ENCODE measurements around the gene SLC48A1. TPM values are rescaled to one million over a fixed set of nuclear protein-coding genes. Genes with fewer than 3 reads are reported as not detected.
A peak's percentile ranks its signal among the peaks of the same experiment; 100 is the strongest.

SLC48A1 gene
- polyA plus RNA-seq, 2 donors: 17.7 to 20.6 TPM

DNA sequence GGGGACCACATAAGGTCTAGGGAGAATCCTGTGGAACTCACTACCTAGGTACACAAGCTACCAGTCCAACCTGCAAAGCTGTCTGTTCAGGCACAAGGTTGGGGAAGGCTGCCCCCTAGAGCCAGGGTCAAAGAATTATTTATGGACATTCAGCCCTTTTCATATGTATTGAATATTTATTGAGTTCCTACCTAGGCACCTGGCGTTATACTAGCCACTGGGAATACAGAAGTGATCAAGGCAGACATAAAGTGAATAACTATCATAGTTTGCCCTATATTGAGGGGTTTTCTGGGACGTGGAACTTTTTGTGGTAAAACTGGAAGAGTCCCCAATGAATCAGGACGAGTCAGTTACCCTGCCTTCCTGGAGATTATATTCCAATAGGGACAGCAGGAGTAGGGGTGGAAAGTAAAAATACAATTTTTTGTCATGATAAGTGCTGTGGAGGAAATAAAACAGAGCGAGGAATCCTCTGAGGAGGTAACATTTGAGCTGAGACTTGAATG, 5.8 kb upstream of the SLC48A1 start:
- H3K4me1 ChIP-seq (ENCODE audit: control insufficient read depth in 2 of 2, insufficient read depth in 2 of 2, low read length in 1 of 2): peaks cover 0 to 9% of the 10 kb centered on the region in 2 donors
- 36 to 46% methylated on average over 4 of the region's 4 CpGs for WGBS, 2 donors
- no peak overlapping the region for H3K27ac ChIP-seq (ENCODE audit: low read depth in 2 of 2, low read length in 1 of 2)

DNA sequence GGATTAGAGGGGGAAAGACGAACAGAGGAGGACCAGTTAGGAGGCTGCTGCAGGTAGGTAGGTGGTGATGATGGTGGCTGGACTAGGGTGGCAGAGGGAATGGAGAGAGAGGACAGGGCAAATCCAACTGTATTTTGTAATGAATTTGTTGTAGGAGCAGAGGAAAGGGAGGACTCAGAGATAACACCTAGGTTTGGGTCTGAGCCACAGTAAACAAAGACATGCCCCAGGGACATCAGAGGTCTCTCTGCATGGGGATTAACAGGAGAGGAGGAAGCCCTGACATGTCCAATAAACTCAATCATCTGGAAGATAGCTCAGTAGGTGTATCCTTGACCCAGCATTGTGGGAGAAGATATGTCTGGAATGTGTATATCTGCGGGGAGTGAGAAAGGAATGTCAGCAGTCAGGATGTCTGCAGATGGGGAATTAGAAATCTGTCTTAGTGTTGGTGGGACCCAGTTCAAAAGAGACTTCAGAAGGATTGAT, 4.7 kb upstream of the SLC48A1 start:
- no peaks in the 10 kb centered on the region for H3K36me3 ChIP-seq (ENCODE audit: control insufficient read depth in 2 of 2, insufficient read depth in 2 of 2, low read length in 1 of 2)
- peaks cover 0 to 7% of the 10 kb centered on the region in 2 donors for H3K4me1 ChIP-seq (ENCODE audit: control insufficient read depth in 2 of 2, insufficient read depth in 2 of 2, low read length in 1 of 2)
- H3K9me3 ChIP-seq (ENCODE audit: control insufficient read depth in 2 of 2, insufficient read depth in 1 of 2, low read depth in 1 of 2, low read length in 1 of 2): no peaks in the 10 kb centered on the region
- H3K27me3 ChIP-seq (ENCODE audit: control insufficient read depth in 1 of 2, insufficient read depth in 2 of 2, low read length in 2 of 2): no peaks in the 10 kb centered on the region
- H3K27ac ChIP-seq (ENCODE audit: low read depth in 2 of 2, low read length in 1 of 2): no peak overlapping the region
- H3K4me3 ChIP-seq (ENCODE audit: low read depth in 1 of 2, low read length in 2 of 2): no peak overlapping the region
- WGBS, 2 donors: 34 to 42% methylated on average over 2 of the region's 2 CpGs

More for the DNA sequence above, 5.8 kb upstream of the SLC48A1 start:
- H3K27me3 ChIP-seq (ENCODE audit: control insufficient read depth in 1 of 2, insufficient read depth in 2 of 2, low read length in 2 of 2): no peaks in the 10 kb centered on the region
- no peaks in the 10 kb centered on the region for H3K9me3 ChIP-seq (ENCODE audit: control insufficient read depth in 2 of 2, insufficient read depth in 1 of 2, low read depth in 1 of 2, low read length in 1 of 2)
- no peaks in the 10 kb centered on the region for H3K36me3 ChIP-seq (ENCODE audit: control insufficient read depth in 2 of 2, insufficient read depth in 2 of 2, low read length in 1 of 2)
- H3K4me3 ChIP-seq (ENCODE audit: low read depth in 1 of 2, low read length in 2 of 2): no peak overlapping the region

DNA sequence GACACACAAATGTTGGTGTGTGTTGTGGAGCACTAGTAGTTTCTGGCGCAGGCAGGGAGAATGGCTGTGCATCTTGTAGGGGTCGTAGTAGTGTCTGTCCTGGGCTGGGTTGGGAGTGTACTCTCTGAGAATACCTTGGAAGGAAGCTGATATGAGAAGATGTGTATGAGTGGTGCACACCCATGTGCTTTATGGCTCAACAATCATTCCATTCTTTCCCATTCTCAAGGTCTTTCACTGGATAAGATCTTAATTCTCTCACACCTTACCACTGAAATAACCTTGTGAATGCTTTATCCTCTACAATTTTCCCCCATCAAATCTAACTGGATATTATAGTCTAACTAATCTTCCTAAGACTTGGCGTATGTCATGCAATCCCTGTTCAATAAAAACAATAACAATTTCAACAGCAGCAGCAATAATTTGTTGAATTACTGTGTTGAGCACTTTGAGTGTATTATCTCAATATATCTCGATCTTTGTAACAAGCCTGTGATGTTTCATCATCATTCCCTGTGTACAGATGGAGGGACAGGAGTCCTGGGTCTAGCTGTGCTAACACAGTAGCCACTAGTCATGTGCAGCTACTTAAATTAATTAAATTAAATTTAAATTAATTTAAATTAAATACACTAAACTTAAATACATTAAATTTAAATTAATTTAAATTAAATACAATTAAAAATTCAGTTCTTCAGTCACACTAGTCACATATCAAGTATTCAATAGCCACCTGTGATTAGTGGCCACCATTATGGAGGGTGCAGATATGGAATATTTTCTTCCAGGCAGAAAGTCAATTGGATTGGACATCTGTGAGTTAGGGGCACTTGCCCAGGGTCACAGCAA, 3.6 kb upstream of the SLC48A1 start:
- Histone ChIP-seq H3K27me3 (ENCODE audit: control insufficient read depth in 1 of 2, insufficient read depth in 2 of 2, low read length in 2 of 2) (no peaks in the 10 kb centered on the region), H3K27ac (ENCODE audit: low read depth in 2 of 2, low read length in 1 of 2) (no peak overlapping the region), H3K9me3 (ENCODE audit: control insufficient read depth in 2 of 2, insufficient read depth in 1 of 2, low read depth in 1 of 2, low read length in 1 of 2) (no peaks in the 10 kb centered on the region), H3K4me3 (ENCODE audit: low read depth in 1 of 2, low read length in 2 of 2) (no peak overlapping the region), H3K36me3 (ENCODE audit: control insufficient read depth in 2 of 2, insufficient read depth in 2 of 2, low read length in 1 of 2) (no peaks in the 10 kb centered on the region), H3K4me1 (ENCODE audit: control insufficient read depth in 2 of 2, insufficient read depth in 2 of 2, low read length in 1 of 2) (peaks cover 0 to under 1% of the 10 kb centered on the region in 2 donors)
- WGBS, 2 donors: 75 to 91% methylated on average over 4 of the region's 4 CpGs

DNA sequence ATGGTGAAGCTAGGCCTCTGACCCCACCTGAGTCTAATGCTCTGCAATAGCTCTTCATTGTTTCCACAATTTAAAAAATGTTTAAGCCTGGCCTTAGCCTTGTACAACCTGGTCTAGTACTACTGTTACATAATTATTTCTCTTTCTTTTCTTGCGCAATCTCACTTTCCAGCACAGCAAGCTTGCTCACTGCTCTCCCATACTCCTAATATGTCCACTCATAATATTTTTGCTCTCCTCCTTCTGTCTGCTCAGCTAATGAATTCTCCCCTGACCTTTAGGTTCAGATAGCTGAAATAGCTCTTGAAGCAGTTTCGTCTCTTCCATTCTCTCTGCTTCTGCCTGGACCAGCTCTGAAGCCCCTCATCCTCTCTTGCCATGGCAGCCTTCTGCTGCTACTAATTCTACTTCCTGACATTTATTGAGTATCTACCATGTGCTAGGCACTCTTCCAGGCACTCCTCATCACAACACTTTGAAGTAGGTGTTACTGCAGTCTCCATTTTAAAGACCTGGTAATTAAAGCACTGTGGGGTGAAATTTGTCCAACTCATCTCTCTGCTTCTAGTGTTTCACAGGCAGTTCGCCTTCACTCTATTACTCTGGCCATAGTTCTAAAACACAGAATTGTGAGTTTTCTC, 2.8 kb upstream of the SLC48A1 start:
- Histone ChIP-seq H3K36me3 (ENCODE audit: control insufficient read depth in 2 of 2, insufficient read depth in 2 of 2, low read length in 1 of 2) (no peaks in the 10 kb centered on the region), H3K27ac (ENCODE audit: low read depth in 2 of 2, low read length in 1 of 2) (peak overlapping the region in 1 of 2 donors; percentile 61), H3K9me3 (ENCODE audit: control insufficient read depth in 2 of 2, insufficient read depth in 1 of 2, low read depth in 1 of 2, low read length in 1 of 2) (no peaks in the 10 kb centered on the region), H3K4me1 (ENCODE audit: control insufficient read depth in 2 of 2, insufficient read depth in 2 of 2, low read length in 1 of 2) (peaks cover 2 to 8% of the 10 kb centered on the region in 2 donors), H3K27me3 (ENCODE audit: control insufficient read depth in 1 of 2, insufficient read depth in 2 of 2, low read length in 2 of 2) (no peaks in the 10 kb centered on the region), H3K4me3 (ENCODE audit: low read depth in 1 of 2, low read length in 2 of 2) (no peak overlapping the region)
- 83 to 84% methylated on average over 3 of the region's 3 CpGs for WGBS, 2 donors

DNA sequence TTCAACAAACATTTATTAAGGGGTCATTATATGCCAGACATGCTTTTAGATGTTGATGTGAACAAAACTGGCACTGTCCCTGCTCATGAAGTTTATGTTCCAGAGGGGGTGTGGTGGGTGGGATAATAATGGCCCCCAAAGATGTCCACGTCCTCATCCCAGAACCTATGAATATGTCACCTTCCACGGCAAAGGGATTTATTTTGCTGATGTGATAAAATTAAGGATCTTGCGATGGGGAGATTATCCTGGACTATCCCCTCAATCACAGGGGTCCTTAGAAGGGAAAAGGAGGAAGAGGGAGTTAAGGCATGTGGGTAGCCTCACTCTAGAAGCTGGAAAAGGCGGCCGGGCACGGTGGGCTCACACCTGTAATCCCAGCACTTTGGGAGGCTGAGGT, 1.7 kb upstream of the SLC48A1 start:
- no peaks in the 10 kb centered on the region for H3K9me3 ChIP-seq (ENCODE audit: control insufficient read depth in 2 of 2, insufficient read depth in 1 of 2, low read depth in 1 of 2, low read length in 1 of 2)
- no peak overlapping the region for H3K27ac ChIP-seq (ENCODE audit: low read depth in 2 of 2, low read length in 1 of 2)
- H3K4me1 ChIP-seq (ENCODE audit: control insufficient read depth in 2 of 2, insufficient read depth in 2 of 2, low read length in 1 of 2): peaks cover 6 to 16% of the 10 kb centered on the region in 2 donors
- H3K27me3 ChIP-seq (ENCODE audit: control insufficient read depth in 1 of 2, insufficient read depth in 2 of 2, low read length in 2 of 2): no peaks in the 10 kb centered on the region
- no peak overlapping the region for H3K4me3 ChIP-seq (ENCODE audit: low read depth in 1 of 2, low read length in 2 of 2)
- H3K36me3 ChIP-seq (ENCODE audit: control insufficient read depth in 2 of 2, insufficient read depth in 2 of 2, low read length in 1 of 2): no peaks in the 10 kb centered on the region
- 90 to 91% methylated on average over 6 of the region's 6 CpGs for WGBS, 2 donors

- Histone ChIP-seq H3K4me3 (ENCODE audit: low read depth in 1 of 2, low read length in 2 of 2) (no peak overlapping the region), H3K9me3 (ENCODE audit: control insufficient read depth in 2 of 2, insufficient read depth in 1 of 2, low read depth in 1 of 2, low read length in 1 of 2) (no peaks in the 10 kb centered on the region), H3K27ac (ENCODE audit: low read depth in 2 of 2, low read length in 1 of 2) (no peak overlapping the region), H3K4me1 (ENCODE audit: control insufficient read depth in 2 of 2, insufficient read depth in 2 of 2, low read length in 1 of 2) (peaks cover 8 to 21% of the 10 kb centered on the region in 2 donors), H3K27me3 (ENCODE audit: control insufficient read depth in 1 of 2, insufficient read depth in 2 of 2, low read length in 2 of 2) (no peaks in the 10 kb centered on the region), H3K36me3 (ENCODE audit: control insufficient read depth in 2 of 2, insufficient read depth in 2 of 2, low read length in 1 of 2) (no peaks in the 10 kb centered on the region)
- WGBS, 2 donors: 76 to 81% methylated on average over 13 of the region's 13 CpGs
These were observed 861 bp upstream of the SLC48A1 start for GRCh38 chr12:47772094-47772660.

- Histone ChIP-seq H3K4me3 (ENCODE audit: low read depth in 1 of 2, low read length in 2 of 2) (peak overlapping the region in 1 of 2 donors; percentile 70), H3K9me3 (ENCODE audit: control insufficient read depth in 2 of 2, insufficient read depth in 1 of 2, low read depth in 1 of 2, low read length in 1 of 2) (no peaks in the 10 kb centered on the region), H3K36me3 (ENCODE audit: control insufficient read depth in 2 of 2, insufficient read depth in 2 of 2, low read length in 1 of 2) (no peaks in the 10 kb centered on the region), H3K4me1 (ENCODE audit: control insufficient read depth in 2 of 2, insufficient read depth in 2 of 2, low read length in 1 of 2) (peaks cover 9 to 23% of the 10 kb centered on the region in 2 donors), H3K27me3 (ENCODE audit: control insufficient read depth in 1 of 2, insufficient read depth in 2 of 2, low read length in 2 of 2) (no peaks in the 10 kb centered on the region), H3K27ac (ENCODE audit: low read depth in 2 of 2, low read length in 1 of 2) (peak overlapping the region in 1 of 2 donors; percentile 82)
- WGBS, 2 donors: 11 to 13% methylated on average over 17 of the region's 17 CpGs
These were observed 338 bp upstream of the SLC48A1 start for GRCh38 chr12:47772738-47773061.

GRCh38 chr12:47773858-47774580, 981 bp downstream of the SLC48A1 start:
- peak overlapping the region; percentile 70 to 82 for H3K4me3 ChIP-seq (ENCODE audit: low read depth in 1 of 2, low read length in 2 of 2)
- WGBS, 2 donors: 51 to 53% methylated on average over 14 of the region's 14 CpGs
- H3K27ac ChIP-seq (ENCODE audit: low read depth in 2 of 2, low read length in 1 of 2): peak overlapping the region in 1 of 2 donors; percentile 66
- no peaks in the 10 kb centered on the region for H3K36me3 ChIP-seq (ENCODE audit: control insufficient read depth in 2 of 2, insufficient read depth in 2 of 2, low read length in 1 of 2)
- H3K4me1 ChIP-seq (ENCODE audit: control insufficient read depth in 2 of 2, insufficient read depth in 2 of 2, low read length in 1 of 2): peaks cover 10 to 23% of the 10 kb centered on the region in 2 donors
- H3K27me3 ChIP-seq (ENCODE audit: control insufficient read depth in 1 of 2, insufficient read depth in 2 of 2, low read length in 2 of 2): no peaks in the 10 kb centered on the region
- no peaks in the 10 kb centered on the region for H3K9me3 ChIP-seq (ENCODE audit: control insufficient read depth in 2 of 2, insufficient read depth in 1 of 2, low read depth in 1 of 2, low read length in 1 of 2)

DNA sequence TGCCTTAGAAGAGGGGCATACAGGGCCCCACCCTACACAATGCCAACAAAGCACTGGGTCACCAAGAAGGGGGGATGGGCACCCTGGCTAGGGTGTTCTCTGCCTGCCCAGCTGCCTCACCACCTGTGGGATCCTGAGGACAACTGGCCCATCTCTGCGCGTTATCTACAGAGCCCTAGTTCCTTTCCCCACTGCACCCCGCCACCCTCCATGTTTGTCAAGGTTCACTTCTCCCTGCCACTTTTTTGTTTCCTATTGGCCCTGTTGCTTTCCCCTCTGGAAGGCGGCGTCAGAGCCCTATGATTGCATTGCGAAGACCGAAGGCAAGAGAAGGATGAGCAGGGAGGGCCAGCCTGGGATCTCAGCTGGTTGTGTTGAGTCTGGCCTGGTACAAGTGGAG, 1.6 kb downstream of the SLC48A1 start:
- Histone ChIP-seq H3K4me3 (ENCODE audit: low read depth in 1 of 2, low read length in 2 of 2) (no peak overlapping the region), H3K9me3 (ENCODE audit: control insufficient read depth in 2 of 2, insufficient read depth in 1 of 2, low read depth in 1 of 2, low read length in 1 of 2) (no peaks in the 10 kb centered on the region), H3K27ac (ENCODE audit: low read depth in 2 of 2, low read length in 1 of 2) (peak overlapping the region in 1 of 2 donors; percentile 65), H3K4me1 (ENCODE audit: control insufficient read depth in 2 of 2, insufficient read depth in 2 of 2, low read length in 1 of 2) (peaks cover 10 to 23% of the 10 kb centered on the region in 2 donors), H3K27me3 (ENCODE audit: control insufficient read depth in 1 of 2, insufficient read depth in 2 of 2, low read length in 2 of 2) (no peaks in the 10 kb centered on the region), H3K36me3 (ENCODE audit: control insufficient read depth in 2 of 2, insufficient read depth in 2 of 2, low read length in 1 of 2) (no peaks in the 10 kb centered on the region)
- WGBS, 2 donors: 94 to 96% methylated on average over 7 of the region's 7 CpGs
